ENCODE results near the gene ZNF385B.

ZNF385B gene

GRCh38 chr2:179691235-179691634, 170.2 kb downstream of the ZNF385B start:
- in situ Hi-C loops (cut with MboI; ENCODE audit: low sequenced_read_pairs): no loop called here

GRCh38 chr2:179686718-179687342, 174.6 kb downstream of the ZNF385B start:
- in situ Hi-C loops (cut with MboI; ENCODE audit: low sequenced_read_pairs): no loop called here

GRCh38 chr2:179686069-179686468, 175.3 kb downstream of the ZNF385B start:
- in situ Hi-C loops (cut with MboI; ENCODE audit: low sequenced_read_pairs): no loop called here

- in situ Hi-C loops (cut with MboI; ENCODE audit: low sequenced_read_pairs): no loop called here
Observed at GRCh38 chr2:179685146-179685545, 176.3 kb downstream of the ZNF385B start.

GRCh38 chr2:179682756-179683155, 178.7 kb downstream of the ZNF385B start:
- in situ Hi-C loops (cut with MboI; ENCODE audit: low sequenced_read_pairs): no loop called here

GRCh38 chr2:179677746-179678505, 183.5 kb downstream of the ZNF385B start:
- in situ Hi-C loops (cut with MboI; ENCODE audit: low sequenced_read_pairs): no loop called here

GRCh38 chr2:179677077-179677688, 184.2 kb downstream of the ZNF385B start:
- in situ Hi-C loops (cut with MboI; ENCODE audit: low sequenced_read_pairs): no loop called here

GRCh38 chr2:179675435-179675834, 186.0 kb downstream of the ZNF385B start:
- in situ Hi-C loops (cut with MboI; ENCODE audit: low sequenced_read_pairs): no loop called here

- in situ Hi-C loops (cut with MboI; ENCODE audit: low sequenced_read_pairs): no loop called here
Observed at GRCh38 chr2:179671043-179671981, 190.1 kb downstream of the ZNF385B start.

GRCh38 chr2:179669196-179669595, 192.2 kb downstream of the ZNF385B start:
- in situ Hi-C loops (cut with MboI; ENCODE audit: low sequenced_read_pairs): no loop called here

GRCh38 chr2:179664972-179665812, 196.2 kb downstream of the ZNF385B start:
- in situ Hi-C loops (cut with MboI; ENCODE audit: low sequenced_read_pairs): no loop called here

- in situ Hi-C loops (cut with MboI; ENCODE audit: low sequenced_read_pairs): no loop called here
Observed at GRCh38 chr2:179661986-179662385, 199.4 kb downstream of the ZNF385B start.

- in situ Hi-C loops (cut with MboI; ENCODE audit: low sequenced_read_pairs): no loop called here
Observed at GRCh38 chr2:179657068-179657595, 204.3 kb downstream of the ZNF385B start.

- in situ Hi-C loops (cut with MboI; ENCODE audit: low sequenced_read_pairs): no loop called here
Observed at GRCh38 chr2:179655627-179656026, 205.8 kb downstream of the ZNF385B start.

- in situ Hi-C loops (cut with MboI; ENCODE audit: low sequenced_read_pairs): no loop called here
Observed at GRCh38 chr2:179654806-179655205, 206.6 kb downstream of the ZNF385B start.

- in situ Hi-C loops (cut with MboI; ENCODE audit: low sequenced_read_pairs): no loop called here
Observed at GRCh38 chr2:179652296-179652695, 209.1 kb downstream of the ZNF385B start.

- in situ Hi-C loops (cut with MboI; ENCODE audit: low sequenced_read_pairs): no loop called here
Observed at GRCh38 chr2:179650420-179650819, 211.0 kb downstream of the ZNF385B start.

- in situ Hi-C loops (cut with MboI; ENCODE audit: low sequenced_read_pairs): no loop called here
Observed at GRCh38 chr2:179646862-179647587, 214.4 kb downstream of the ZNF385B start.

- in situ Hi-C loops (cut with MboI; ENCODE audit: low sequenced_read_pairs): no loop called here
Observed at GRCh38 chr2:179646173-179646769, 215.1 kb downstream of the ZNF385B start.
